K562 (cell line): ENCODE results near the gene HS2ST1. TPM values are rescaled to one million over a fixed set of nuclear protein-coding genes. Genes with fewer than 3 reads are reported as not detected.

ENCODE experiments used
- ARHGAP35 ChIP-seq: fragments of 450-650 bp; IDR thresholded peaks from 2 replicates; pipeline ENCODE4 v1.6.1; 2018; ENCODE audit not compliant: partially characterized antibody
- BRD9 ChIP-seq: fragments of 450-650 bp; IDR thresholded peaks from 2 replicates; pipeline ENCODE4 v1.6.1; 2018; ENCODE audit warnings: low read depth; ENCODE audit not compliant: partially characterized antibody
- CBX1 ChIP-seq: sonication (generic); IDR thresholded peaks from 2 replicates; pipeline ENCODE4 v1.6.1; 2016; ENCODE audit warnings: antibody characterized with exemption, low read depth, mild to moderate bottlenecking
- CBX2 ChIP-seq: fragments of 200-600 bp; sonication (generic); IDR thresholded peaks from one replicate; pipeline ENCODE4 v1.6.1; 2012; ENCODE audit warnings: mild to moderate bottlenecking, low read length, inconsistent platforms; ENCODE audit not compliant: insufficient read depth, poor library complexity, severe bottlenecking
- CBX5 ChIP-seq: IDR thresholded peaks from 2 replicates; pipeline ENCODE4 v1.6.1; 2014; ENCODE audit warnings: low read depth, borderline replicate concordance
- CC2D1A ChIP-seq: fragments of 450-650 bp; IDR thresholded peaks from 2 replicates; pipeline ENCODE4 v1.6.1; 2017; ENCODE audit warnings: mild to moderate bottlenecking
- CLOCK ChIP-seq: fragments of 250-450 bp; sonication (Bioruptor Pico); IDR thresholded peaks from 2 replicates; pipeline ENCODE4 v1.4.0; 2020; ENCODE audit warnings: mild to moderate bottlenecking, moderate library complexity, borderline replicate concordance
- CREM ChIP-seq: IDR thresholded peaks from 2 replicates; pipeline ENCODE4 v1.6.1; 2014; ENCODE audit warnings: antibody characterized with exemption, low read depth
- CTBP1 ChIP-seq: fragments of 450-650 bp; IDR thresholded peaks from 2 replicates; pipeline ENCODE4 v1.6.1; 2016; ENCODE audit warnings: borderline replicate concordance
- GATAD2B ChIP-seq: fragments of 450-650 bp; IDR thresholded peaks from 2 replicates; pipeline ENCODE4 v1.6.1; 2017; ENCODE audit warnings: mild to moderate bottlenecking, borderline replicate concordance
- NELFE ChIP-seq: IDR thresholded peaks from 2 replicates; pipeline ENCODE4 v1.6.1; 2011; ENCODE audit warnings: mild to moderate bottlenecking; ENCODE audit not compliant: insufficient read depth, insufficient read length
- NEUROD1 ChIP-seq: fragments of 150-350 bp; IDR thresholded peaks from 2 replicates; pipeline ENCODE4 v1.6.1; 2014; ENCODE audit warnings: borderline replicate concordance, low read length, low read depth; ENCODE audit not compliant: partially characterized antibody
- NFRKB ChIP-seq: fragments of 450-650 bp; IDR thresholded peaks from 2 replicates; pipeline ENCODE4 v1.6.1; 2016; ENCODE audit warnings: low read depth
- PRDM10 ChIP-seq: fragments of 450-650 bp; IDR thresholded peaks from 2 replicates; pipeline ENCODE4 v1.6.1; 2018; ENCODE audit not compliant: partially characterized antibody
- SAFB ChIP-seq: fragments of 200-400 bp; formaldehyde crosslinking; IDR thresholded peaks from 2 replicates; pipeline ENCODE4 v1.6.1; 2017; ENCODE audit warnings: low read depth, low read length, borderline replicate concordance
- SMARCC2 ChIP-seq: fragments of 450-650 bp; IDR thresholded peaks from 2 replicates; pipeline ENCODE4 v1.6.1; 2017; ENCODE audit warnings: antibody characterized with exemption, moderate library complexity, mild to moderate bottlenecking, low read depth
- SUPT5H ChIP-seq: fragments of 450-650 bp; IDR thresholded peaks from 2 replicates; pipeline ENCODE4 v1.6.1; 2016
- TAF7 ChIP-seq: fragments of 450-650 bp; IDR thresholded peaks from 2 replicates; pipeline ENCODE4 v1.6.1; 2016; ENCODE audit warnings: missing genetic modification characterization, missing compliant biosample characterization
- TRIM24 ChIP-seq, 2 experiments: fragments of 450-650 bp; IDR thresholded peaks; 2 replicates each; pipeline ENCODE4 v1.6.1; 2016
- YY1 ChIP-seq, 3 experiments: IDR thresholded peaks; 2 replicates each; pipeline ENCODE4 v1.6.1; 2011; ENCODE audit warnings: low read length in 2 of 3, mild to moderate bottlenecking in 2 of 3, moderate library complexity in 2 of 3, borderline replicate concordance in 1 of 3, control low read depth in 1 of 3, low read depth in 1 of 3; ENCODE audit not compliant: insufficient read depth in 3 of 3, insufficient replicate concordance in 2 of 3, control insufficient read depth in 1 of 3, insufficient read length in 1 of 3; ENCODE audit errors: extremely low read depth in 1 of 3
- ZNF57 ChIP-seq: fragments of 450-650 bp; formaldehyde crosslinking; IDR thresholded peaks from 2 replicates; pipeline ENCODE4 v1.4.0; 2020; ENCODE audit warnings: mild to moderate bottlenecking, moderate library complexity
- ZNF699 ChIP-seq: fragments of 250-450 bp; sonication (Bioruptor Pico); IDR thresholded peaks from 2 replicates; pipeline ENCODE4 v1.8.0; 2021; ENCODE audit warnings: mild to moderate bottlenecking, moderate library complexity; ENCODE audit not compliant: insufficient replicate concordance
- ZNF77 ChIP-seq: fragments of 250-450 bp; sonication (Bioruptor Pico); IDR thresholded peaks from 2 replicates; pipeline ENCODE4 v1.5.0; 2020
- polyA plus RNA-seq, 8 experiments: library from polyadenylated mRNA; depleted of rRNA in 4 of 8; stranded (reverse) in 5 of 8; unstranded in 3 of 8; fragments of >200 nt; fragmentation: Nextera tagmentation in 2 of 8; fragmentation: Illumina TruSeq in 1 of 8; extraction: Ambion mirVana in 2 of 8; extraction: Trizol in 1 of 8; gene quantifications; 2 replicates each; pipeline versions ENCODE4 v1.2.1 to v1.2.3, GENCODE V29; 2011 to 2014; ENCODE audit warnings: inconsistent platforms in 1 of 8, missing spikeins in 1 of 8
- total RNA-seq, 7 experiments: library from RNA; depleted of rRNA in 6 of 7; stranded (reverse); fragments of >200 nt in 6 of 7; fragmentation: Illumina TruSeq in 2 of 7; extraction: Trizol in 2 of 7; gene quantifications; 2 replicates each; pipeline versions ENCODE4 v1.2.1 to v1.2.3, GENCODE V29; 2011 to 2021; ENCODE audit warnings: low replicate concordance in 1 of 7

HS2ST1 gene
- total and polyA plus RNA-seq, 9 of the 15 experiments (the other 6 are each of a cell fraction or from before 2014, with no cell fraction given): 7.7 to 43.3 (median 25.8) TPM

- TF ChIP-seq PRDM10 (no peak), CREM (no peak), ZNF699 (CRISPR knock-in tag) (no peak), CBX5 (no peak), CTBP1 (no peak), YY1 (IDR thresholded peaks at IDR 0.05; ENCODE audit: borderline replicate concordance in 1 of 3, control insufficient read depth in 1 of 3, extremely low read depth in 1 of 3, insufficient read depth in 3 of 3, insufficient read length in 1 of 3, insufficient replicate concordance in 2 of 3, low read depth in 1 of 3, low read length in 2 of 3) (no peak), CLOCK (CRISPR knock-in tag) (no peak), NEUROD1 (no peak), SMARCC2 (peak; percentile 95), ARHGAP35 (no peak), TAF7 (tag) (no peak), CBX1 (no peak), ZNF77 (CRISPR knock-in tag) (no peak), ZNF57 (CRISPR knock-in tag) (no peak), TRIM24 (IDR thresholded peaks at IDR 0.05) (peak; percentile 70 to 74; a peak in 2 of 4 replicates), CBX2 (no peak), GATAD2B (0 out of 2 replicates have a peak, but pooled peaks have one; percentile 18), NELFE (no peak), BRD9 (no peak), NFRKB (peak; percentile 41; the same call in 1 of the 2 replicates), SUPT5H (no peak), CC2D1A (peak; percentile 36; the same call in 1 of the 2 replicates), SAFB (no peak)
Observed at GRCh38 chr1:86993269-86993985, 79.0 kb downstream of the HS2ST1 start (continued).
